GM12873 (cell line): Measurements from ENCODE around the gene TOP2A.

Experiments
- CTCF ChIP-seq: IDR thresholded peaks from 2 replicates; pipeline ENCODE4 v1.5.1; 2012; ENCODE audit warnings: low read depth, mild to moderate bottlenecking, moderate library complexity, low read length, control low read depth; ENCODE audit not compliant: insufficient read depth; ENCODE audit errors: missing control alignments

TOP2A gene

DNA sequence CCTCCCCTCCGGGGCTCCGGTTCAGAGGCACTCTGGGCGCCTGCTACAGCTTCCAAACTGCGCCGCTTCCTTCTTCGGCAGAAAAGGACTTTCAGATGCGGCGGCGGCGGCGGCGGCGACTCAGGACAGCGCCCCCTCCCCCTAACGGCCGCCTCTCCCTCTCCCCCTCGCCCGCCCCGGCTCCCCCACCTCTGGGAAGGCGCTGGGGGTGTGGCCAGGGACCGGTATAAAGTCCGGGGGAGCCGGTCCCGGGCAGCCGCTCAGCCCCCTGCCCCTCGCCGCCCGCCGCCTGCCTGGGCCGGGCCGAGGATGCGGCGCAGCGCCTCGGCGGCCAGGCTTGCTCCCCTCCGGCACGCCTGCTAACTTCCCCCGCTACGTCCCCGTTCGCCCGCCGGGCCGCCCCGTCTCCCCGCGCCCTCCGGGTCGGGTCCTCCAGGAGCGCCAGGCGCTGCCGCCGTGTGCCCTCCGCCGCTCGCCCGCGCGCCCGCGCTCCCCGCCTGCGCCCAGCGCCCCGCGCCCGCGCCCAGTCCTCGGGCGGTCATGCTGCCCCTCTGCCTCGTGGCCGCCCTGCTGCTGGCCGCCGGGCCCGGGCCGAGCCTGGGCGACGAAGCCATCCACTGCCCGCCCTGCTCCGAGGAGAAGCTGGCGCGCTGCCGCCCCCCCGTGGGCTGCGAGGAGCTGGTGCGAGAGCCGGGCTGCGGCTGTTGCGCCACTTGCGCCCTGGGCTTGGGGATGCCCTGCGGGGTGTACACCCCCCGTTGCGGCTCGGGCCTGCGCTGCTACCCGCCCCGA is 25.7 kb upstream of the TOP2A start, which contains the start of gene IGFBP4:
Gene IGFBP4, plus strand, starts transcription at position 255 of the 792 bp plus-strand sequence. Its CDS starts 286 bp downstream, at position 541.
- peak; percentile 67 for TF ChIP-seq CTCF

GRCh38 chr17:40442392-40443195 is 24.9 kb upstream of the TOP2A start:
- no peak for TF ChIP-seq CTCF

DNA sequence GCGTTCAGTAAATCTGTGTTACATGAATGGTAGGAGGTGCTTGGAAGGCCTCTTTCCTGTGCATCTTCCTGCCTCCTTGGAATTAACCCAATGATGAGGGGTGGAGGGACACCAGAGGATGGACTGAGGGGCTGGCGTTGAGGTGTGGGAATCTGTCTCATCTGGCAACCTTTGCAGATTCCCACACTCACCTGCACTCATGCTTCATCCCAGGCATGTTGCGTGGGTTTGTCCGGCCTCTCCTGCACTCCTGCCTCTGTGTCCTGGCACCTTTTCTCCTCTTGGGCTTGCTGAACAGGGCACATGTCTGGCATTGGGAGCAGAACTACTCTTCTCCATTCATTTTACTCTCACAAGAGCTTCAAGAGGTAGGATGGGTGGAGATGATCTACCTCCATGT is 22.5 kb upstream of the TOP2A start:
- TF ChIP-seq CTCF = no peak

- no peak for TF ChIP-seq CTCF
Observed at GRCh38 chr17:40437095-40437732, 19.5 kb upstream of the TOP2A start.

GRCh38 chr17:40436636-40437035 is 18.9 kb upstream of the TOP2A start:
- TF ChIP-seq CTCF = no peak

DNA sequence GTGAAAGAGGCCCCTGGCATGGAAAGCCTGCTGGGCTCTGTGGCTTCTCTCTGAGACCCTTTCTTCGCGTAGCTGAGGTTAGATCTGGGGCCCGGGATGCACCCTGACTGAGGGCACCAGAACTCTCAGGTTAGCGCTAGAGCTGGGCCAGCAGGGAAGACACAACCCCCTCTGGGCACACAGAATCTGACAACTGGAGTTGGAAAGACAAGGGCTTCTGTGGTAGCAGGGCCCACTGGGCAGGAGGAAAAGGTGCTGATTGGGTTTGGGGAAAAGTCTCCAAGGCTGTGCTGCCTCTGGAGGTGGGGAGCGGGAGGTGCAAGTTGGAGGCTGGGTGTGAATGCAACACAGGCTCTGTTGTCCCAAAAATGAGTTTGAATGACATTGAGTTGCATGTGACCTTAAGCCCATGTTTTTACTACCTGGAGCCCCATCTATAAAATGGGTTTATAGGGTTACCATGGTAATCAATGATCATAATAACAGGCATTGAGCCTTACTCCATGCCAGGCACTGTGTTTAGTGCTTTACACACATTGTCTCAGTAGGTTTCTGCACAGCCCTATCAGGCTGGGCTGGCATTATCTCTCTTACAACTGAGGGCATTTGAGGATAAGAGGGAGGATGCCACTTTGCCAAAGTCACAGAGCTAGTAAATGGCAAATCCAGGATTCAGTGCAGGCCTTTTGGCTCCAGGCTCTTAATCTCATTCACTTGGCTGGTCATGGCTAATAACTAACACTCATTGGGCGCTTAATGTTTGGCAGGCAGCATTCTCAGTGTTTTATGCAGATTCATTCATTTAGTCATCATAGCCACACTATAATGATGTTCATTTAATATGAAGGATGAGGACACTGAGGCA is 16.1 kb upstream of the TOP2A start:
- peak; percentile 81 for TF ChIP-seq CTCF
